ENCODE data around the gene C19orf85. TPM values are rescaled to one million over a fixed set of nuclear protein-coding genes. Genes with fewer than 3 reads are reported as not detected.
A peak's percentile ranks its signal among the peaks of the same experiment; 100 is the strongest.

C19orf85 gene
- polyA plus RNA-seq, 1 donor from 2014 or later: not detected

DNA sequence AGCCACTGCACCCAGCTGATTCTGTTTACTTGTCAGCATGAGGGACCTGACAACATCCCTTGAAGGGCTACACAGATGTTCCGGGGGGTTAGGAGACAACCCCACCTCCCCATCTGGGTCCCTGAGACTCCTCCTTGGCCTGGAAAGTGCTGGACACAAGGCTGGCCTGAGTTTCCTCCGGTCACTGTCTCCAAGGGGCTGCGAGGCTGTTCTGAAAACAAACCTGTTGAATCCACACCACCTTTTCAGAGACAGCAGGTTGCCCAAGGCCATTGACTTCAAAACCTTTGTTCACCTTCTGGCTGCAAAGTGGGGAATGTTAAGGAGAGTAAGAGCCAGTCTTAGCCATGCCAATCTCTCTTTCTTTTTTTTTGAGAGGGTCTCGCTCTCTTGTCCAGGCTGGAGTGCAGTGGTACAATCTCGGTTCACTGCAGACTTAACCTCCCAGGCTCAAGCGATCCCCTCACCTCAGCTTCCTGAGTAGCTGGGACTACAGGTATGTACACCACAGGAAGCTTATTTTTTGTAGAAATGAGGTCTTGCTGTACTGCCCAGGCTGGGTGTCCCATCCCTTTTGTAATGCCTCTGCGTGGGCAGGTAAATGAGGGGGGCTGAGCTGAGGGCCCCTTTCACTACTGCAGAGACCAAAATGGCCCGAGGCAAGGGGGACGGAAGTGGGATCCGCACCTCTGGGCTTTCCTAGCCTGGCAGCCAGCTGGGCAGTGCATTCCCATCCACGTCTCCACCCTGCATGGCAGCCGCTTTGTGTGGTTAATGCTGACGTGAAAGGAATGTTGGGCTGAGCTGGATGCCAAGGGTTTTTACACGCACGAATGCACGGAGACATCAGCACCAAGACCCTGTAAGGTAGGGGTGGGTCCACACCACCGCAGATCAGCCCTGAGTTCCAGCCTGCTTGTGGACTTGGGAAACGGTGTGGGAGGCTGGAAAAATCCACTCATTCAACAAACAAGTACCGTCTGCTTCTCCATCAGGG, 10.0 kb upstream of the C19orf85 start:
- Mint-ChIP-seq H3K27me3 (no peaks in the 10 kb centered on the region), H3K4me3 (peak overlapping the region; percentile 30 to 98 (median 81)), H3K27ac (peak overlapping the region in 1 of 3 donors; percentile 99), H3K9me3 (no peaks in the 10 kb centered on the region), H3K36me3 (peaks cover under 1% of the 10 kb centered on the region), H3K4me1 (peaks cover 10 to 17% (median 17%) of the 10 kb centered on the region in 3 donors)

GRCh38 chr19:55473225-55474012, 8.9 kb upstream of the C19orf85 start:
- Mint-ChIP-seq H3K27ac (no peak overlapping the region), H3K4me1 (peaks cover 10% of the 10 kb centered on the region in 3 donors), H3K36me3 (no peaks in the 10 kb centered on the region), H3K9me3 (no peaks in the 10 kb centered on the region), H3K4me3 (peak overlapping the region in 1 of 4 donors; percentile 32), H3K27me3 (no peaks in the 10 kb centered on the region)

- peak overlapping the region in 2 of 4 donors; percentile 32 to 43 for H3K4me3 Mint-ChIP-seq
- H3K36me3 Mint-ChIP-seq: no peaks in the 10 kb centered on the region
- no peaks in the 10 kb centered on the region for H3K9me3 Mint-ChIP-seq
- H3K27ac Mint-ChIP-seq: no peak overlapping the region
- H3K27me3 Mint-ChIP-seq: no peaks in the 10 kb centered on the region
- peaks cover 5 to 10% (median 7%) of the 10 kb centered on the region in 3 donors for H3K4me1 Mint-ChIP-seq
These were observed 7.9 kb upstream of the C19orf85 start for GRCh38 chr19:55472463-55472862.

GRCh38 chr19:55471266-55471665, 6.7 kb upstream of the C19orf85 start:
- Mint-ChIP-seq H3K27me3 (no peaks in the 10 kb centered on the region), H3K4me3 (peak overlapping the region in 1 of 4 donors; percentile 74), H3K4me1 (peaks cover 3% of the 10 kb centered on the region in 3 donors), H3K27ac (peak overlapping the region in 1 of 3 donors; percentile 67), H3K9me3 (no peaks in the 10 kb centered on the region), H3K36me3 (no peaks in the 10 kb centered on the region)

DNA sequence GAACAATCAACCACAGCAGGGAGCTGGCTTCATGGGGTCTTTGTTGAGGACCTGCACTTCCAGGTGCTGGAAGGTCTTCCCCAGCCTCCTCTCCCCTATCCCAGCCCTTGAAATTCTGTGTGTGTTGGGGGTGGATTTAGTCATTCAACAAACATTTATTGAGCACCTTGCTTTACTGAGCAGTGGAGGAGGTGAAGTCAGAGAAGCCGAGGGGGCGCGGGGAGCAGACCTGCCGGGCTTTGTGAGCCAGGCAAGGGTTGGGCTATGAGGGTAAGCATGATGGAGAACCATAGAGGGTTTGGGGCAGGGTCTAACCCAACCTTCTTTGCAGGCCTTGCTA, 3.5 kb upstream of the C19orf85 start:
- H3K36me3 Mint-ChIP-seq: no peaks in the 10 kb centered on the region
- peak overlapping the region in 1 of 3 donors; percentile 14 for H3K27ac Mint-ChIP-seq
- no peaks in the 10 kb centered on the region for H3K27me3 Mint-ChIP-seq
- H3K9me3 Mint-ChIP-seq: no peaks in the 10 kb centered on the region
- H3K4me3 Mint-ChIP-seq: peak overlapping the region in 1 of 4 donors; percentile 1
- H3K4me1 Mint-ChIP-seq: peaks cover 0 to 4% (median 3%) of the 10 kb centered on the region in 3 donors

DNA sequence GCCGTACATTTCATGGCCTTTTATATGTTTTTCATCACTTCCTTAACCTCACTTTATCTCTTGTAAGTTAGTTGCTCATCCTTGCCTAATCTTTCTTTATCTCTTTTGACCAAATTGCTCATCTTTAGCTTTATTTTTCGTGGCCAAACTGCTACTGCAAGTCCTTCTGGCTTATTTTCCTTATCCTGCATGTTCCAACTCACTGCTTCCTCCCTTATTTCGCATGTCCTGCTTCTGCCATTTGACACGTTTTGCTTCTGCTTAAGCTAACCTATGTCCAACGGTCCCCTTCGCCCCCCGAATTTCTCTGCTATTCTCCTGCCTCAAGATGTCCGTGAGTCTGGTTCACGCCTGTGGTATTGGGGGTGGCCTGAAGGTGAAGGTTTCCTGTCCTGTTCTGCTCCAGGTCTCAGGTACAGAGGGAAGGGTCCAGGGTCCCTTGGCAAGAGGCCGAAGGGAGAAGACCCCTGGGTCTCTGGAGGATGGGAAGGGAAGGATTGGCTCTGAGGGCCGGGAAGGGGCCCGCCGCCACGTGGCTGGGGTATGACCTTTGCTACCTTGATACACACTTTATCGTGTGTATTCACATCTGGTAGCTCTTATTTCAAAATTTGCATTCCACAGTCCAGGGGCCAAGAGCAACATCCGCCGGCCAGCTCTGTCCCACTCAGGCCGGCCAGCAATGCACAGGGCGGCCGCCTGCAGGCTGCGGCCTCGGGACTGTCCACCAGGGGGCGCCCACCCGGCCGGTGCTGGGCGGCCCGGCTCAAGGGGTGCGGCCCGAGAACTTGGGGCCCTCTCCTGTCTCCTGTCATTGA, 2.9 kb upstream of the C19orf85 start:
- H3K27me3 Mint-ChIP-seq: no peaks in the 10 kb centered on the region
- H3K4me3 Mint-ChIP-seq: peak overlapping the region in 1 of 4 donors; percentile 1
- no peaks in the 10 kb centered on the region for H3K9me3 Mint-ChIP-seq
- no peaks in the 10 kb centered on the region for H3K36me3 Mint-ChIP-seq
- H3K27ac Mint-ChIP-seq: peak overlapping the region in 1 of 3 donors; percentile 14
- H3K4me1 Mint-ChIP-seq: peaks cover 0 to 6% (median 3%) of the 10 kb centered on the region in 3 donors

GRCh38 chr19:55466241-55466614, 1.7 kb upstream of the C19orf85 start:
- H3K27ac Mint-ChIP-seq: peak overlapping the region in 1 of 3 donors; percentile 47

GRCh38 chr19:55465460-55466240, 1.1 kb upstream of the C19orf85 start:
- Mint-ChIP-seq H3K27ac (peak overlapping the region in 1 of 3 donors; percentile 71), H3K36me3 (no peaks in the 10 kb centered on the region), H3K4me3 (peak overlapping the region in 1 of 4 donors; percentile 1), H3K9me3 (no peaks in the 10 kb centered on the region), H3K4me1 (peaks cover 5 to 13% (median 10%) of the 10 kb centered on the region in 3 donors), H3K27me3 (no peaks in the 10 kb centered on the region)

More at GRCh38 chr19:55466241-55466614, 1.7 kb upstream of the C19orf85 start:
- Mint-ChIP-seq H3K36me3 (no peaks in the 10 kb centered on the region), H3K4me3 (peak overlapping the region in 1 of 4 donors; percentile 1), H3K4me1 (peaks cover 5 to 10% (median 9%) of the 10 kb centered on the region in 3 donors), H3K27me3 (no peaks in the 10 kb centered on the region), H3K9me3 (no peaks in the 10 kb centered on the region)

GRCh38 chr19:55464039-55464661, 401 bp downstream of the C19orf85 start:
- peaks cover 10 to 22% (median 17%) of the 10 kb centered on the region in 3 donors for H3K4me1 Mint-ChIP-seq
- no peak overlapping the region for H3K4me3 Mint-ChIP-seq

DNA sequence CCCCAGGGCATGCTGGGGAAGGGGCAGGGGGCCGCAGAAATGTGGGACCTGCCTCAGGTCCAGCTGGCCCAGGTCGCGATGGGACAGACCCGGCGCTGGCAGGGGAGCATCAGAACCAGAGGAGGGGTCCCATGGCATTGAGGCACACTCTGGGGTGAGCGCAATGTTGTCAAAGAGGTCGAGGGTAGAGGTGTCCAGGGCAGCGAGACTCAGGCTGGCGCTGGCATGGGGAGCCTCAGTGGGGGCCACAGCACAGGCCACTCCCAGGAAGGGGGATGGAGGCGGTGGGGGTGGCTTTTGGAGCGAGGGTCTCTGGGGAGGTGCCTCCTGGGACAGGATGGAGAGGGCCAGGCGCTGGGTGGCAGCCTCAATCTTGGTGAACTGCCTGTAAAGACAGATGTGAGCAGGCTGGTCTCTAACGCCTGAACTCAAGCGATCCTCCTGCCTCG, 944 bp downstream of the C19orf85 start:
- peaks cover 10 to 22% (median 17%) of the 10 kb centered on the region in 3 donors for H3K4me1 Mint-ChIP-seq
- H3K27ac Mint-ChIP-seq: no peak overlapping the region
- H3K36me3 Mint-ChIP-seq: no peaks in the 10 kb centered on the region
- H3K4me3 Mint-ChIP-seq: no peak overlapping the region
- no peaks in the 10 kb centered on the region for H3K27me3 Mint-ChIP-seq
- no peaks in the 10 kb centered on the region for H3K9me3 Mint-ChIP-seq

More at GRCh38 chr19:55464039-55464661, 401 bp downstream of the C19orf85 start:
- no peaks in the 10 kb centered on the region for H3K9me3 Mint-ChIP-seq
- H3K27ac Mint-ChIP-seq: no peak overlapping the region
- no peaks in the 10 kb centered on the region for H3K36me3 Mint-ChIP-seq
- H3K27me3 Mint-ChIP-seq: no peaks in the 10 kb centered on the region

DNA sequence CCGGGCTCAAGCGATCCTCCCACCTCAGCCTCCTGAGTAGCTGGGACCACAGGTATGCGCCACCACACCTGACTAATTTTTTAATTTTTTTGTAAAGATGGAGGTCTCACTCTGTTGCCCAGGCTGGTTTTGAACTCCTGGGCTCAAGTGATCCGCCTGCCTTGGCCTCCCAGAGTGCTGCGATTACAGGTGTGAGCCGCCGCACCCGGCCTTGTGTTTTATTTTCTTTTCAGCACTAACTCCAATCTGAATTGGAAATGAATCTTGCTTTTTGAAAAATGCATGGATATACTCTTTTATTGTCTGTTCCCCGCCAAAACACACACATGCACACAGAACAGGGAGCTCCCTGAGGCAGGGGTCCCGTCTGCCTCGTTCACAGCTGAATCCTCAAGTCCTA, 1.8 kb downstream of the C19orf85 start:
- peak overlapping the region; percentile 59 to 98 (median 92) for H3K4me3 Mint-ChIP-seq
- H3K36me3 Mint-ChIP-seq: no peaks in the 10 kb centered on the region
- H3K4me1 Mint-ChIP-seq: peaks cover 10 to 19% (median 15%) of the 10 kb centered on the region in 3 donors
- no peaks in the 10 kb centered on the region for H3K9me3 Mint-ChIP-seq
- H3K27me3 Mint-ChIP-seq: no peaks in the 10 kb centered on the region
- H3K27ac Mint-ChIP-seq: no peak overlapping the region

- H3K36me3 Mint-ChIP-seq: no peaks in the 10 kb centered on the region
- peaks cover 10 to 19% (median 15%) of the 10 kb centered on the region in 3 donors for H3K4me1 Mint-ChIP-seq
- no peaks in the 10 kb centered on the region for H3K27me3 Mint-ChIP-seq
- H3K4me3 Mint-ChIP-seq: peak overlapping the region; percentile 82 to 98 (median 92)
- H3K9me3 Mint-ChIP-seq: no peaks in the 10 kb centered on the region
- H3K27ac Mint-ChIP-seq: peak overlapping the region; percentile 49 to 93 (median 92)
These were observed 2.5 kb downstream of the C19orf85 start for GRCh38 chr19:55461974-55462626.
